Activated B cell treated with CpG ODN at 0.5 μM for 24 hours (primary cell): Measurements from ENCODE around the gene LINGO4. TPM values are rescaled to one million over a fixed set of nuclear protein-coding genes. Genes with fewer than 3 reads are reported as not detected.

ENCODE experiments used
- ATAC-seq: fragments of 200-7000 bp; cut with Tn5 transposase; one replicate; pipeline ENCODE4 v1.10.0; 2021; ENCODE audit warnings: low read depth, mild to moderate bottlenecking, moderate library complexity
- CTCF ChIA-PET: fragments of 350-600 bp; sonication (Branson Sonifier 250); formaldehyde crosslinking; loops from one replicate; lab custom pipeline; 2021; ENCODE audit warnings: antibody characterized with exemption; lab: Charles Lee
- POLR2A ChIA-PET: fragments of 350-600 bp; sonication (Branson Sonifier 250); formaldehyde crosslinking; loops from one replicate; lab custom pipeline; 2021; ENCODE audit warnings: antibody characterized with exemption; lab: Charles Lee
- DNase-seq: peaks from one replicate; pipeline ENCODE4 v3.0.0; 2022
- H3K27ac Mint-ChIP-seq: one replicate; pipeline ENCODE4 v1.8.0; 2020; ENCODE audit warnings: mixed read lengths
- H3K27me3 Mint-ChIP-seq: one replicate; pipeline ENCODE4 v1.8.0; 2021; ENCODE audit warnings: mixed read lengths
- H3K36me3 Mint-ChIP-seq: one replicate; pipeline ENCODE4 v1.8.0; 2021; ENCODE audit warnings: low read depth, mixed read lengths
- H3K4me1 Mint-ChIP-seq: one replicate; pipeline ENCODE4 v1.8.0; 2021; ENCODE audit warnings: mixed read lengths
- H3K4me3 Mint-ChIP-seq: one replicate; pipeline ENCODE4 v1.8.0; 2020; ENCODE audit warnings: mild to moderate bottlenecking, mixed read lengths
- H3K9me3 Mint-ChIP-seq: one replicate; pipeline ENCODE4 v1.8.0; 2020; ENCODE audit warnings: mixed read lengths
- CTCF ChIP-seq: fragments of 200-600 bp; IDR thresholded peaks from one replicate; pipeline ENCODE4 v1.8.0; 2022; ENCODE audit warnings: antibody characterized with exemption, mild to moderate bottlenecking
- intact Hi-C: fragments of 100-400 bp; cut with micrococcal nuclease; formaldehyde crosslinking; loops from one replicate; pipeline ENCODE4 v1.15.1; 2024
- total RNA-seq: library from RNA; stranded (reverse); gene quantifications from 2 replicates; pipeline ENCODE4 v1.2.3, GENCODE V29; 2022

The LINGO4 gene
- total RNA-seq, 1 donor from 2014 or later = not detected

- POLR2A ChIA-PET = no interaction called here
- intact Hi-C loops = no loop called here
- CTCF ChIA-PET = no interaction called here
- no peak for TF ChIP-seq CTCF
- Mint-ChIP-seq H3K4me1 (peaks cover 8% of the 10 kb centered on the region), H3K27ac (no peak overlapping the region), H3K4me3 (no peak overlapping the region), H3K27me3 (peaks cover 2% of the 10 kb centered on the region), H3K36me3 (no peaks in the 10 kb centered on the region), H3K9me3 (no peaks in the 10 kb centered on the region)
- DNase-seq = no peak
- no peak for ATAC-seq
Observed at GRCh38 chr1:151807131-151807530, 1.9 kb upstream of the LINGO4 start.

- Mint-ChIP-seq H3K4me3 (no peak overlapping the region), H3K36me3 (no peaks in the 10 kb centered on the region), H3K27ac (no peak overlapping the region), H3K27me3 (no peaks in the 10 kb centered on the region), H3K9me3 (no peaks in the 10 kb centered on the region), H3K4me1 (peaks cover 8% of the 10 kb centered on the region)
- intact Hi-C loops = no loop called here
- ChIA-PET POLR2A (no interaction called here), CTCF (no interaction called here)
- ATAC-seq (no peak), DNase-seq (no peak)
- TF ChIP-seq CTCF = no peak
Observed at GRCh38 chr1:151806170-151806569, 951 bp upstream of the LINGO4 start.

- peaks cover 8% of the 10 kb centered on the region for H3K4me1 Mint-ChIP-seq
- peaks cover 7% of the 10 kb centered on the region for H3K27me3 Mint-ChIP-seq
- H3K9me3 Mint-ChIP-seq = no peaks in the 10 kb centered on the region
- POLR2A ChIA-PET = interaction anchor here (0.6 kb wide), 1 partner anchor 344 kb away, joined by 3 read pairs; the partner anchor contains the start of gene POGZ
- intact Hi-C loops = no loop called here
- no peak overlapping the region for H3K4me3 Mint-ChIP-seq
- no peak for TF ChIP-seq CTCF
- H3K36me3 Mint-ChIP-seq = no peaks in the 10 kb centered on the region
- no peak for ATAC-seq
- DNase-seq = no peak
- no peak overlapping the region for H3K27ac Mint-ChIP-seq
- CTCF ChIA-PET = no interaction called here
Observed at GRCh38 chr1:151803915-151804314, 1.3 kb downstream of the LINGO4 start.

- POLR2A ChIA-PET = no interaction called here
- H3K27ac Mint-ChIP-seq = no peak overlapping the region
- intact Hi-C loops = no loop called here
Observed at GRCh38 chr1:151803164-151803563, 2.1 kb downstream of the LINGO4 start.

GRCh38 chr1:151802372-151802771 is 2.8 kb downstream of the LINGO4 start:
- Mint-ChIP-seq H3K9me3 (no peaks in the 10 kb centered on the region), H3K4me3 (no peak overlapping the region), H3K4me1 (peaks cover 8% of the 10 kb centered on the region), H3K36me3 (no peaks in the 10 kb centered on the region), H3K27ac (no peak overlapping the region), H3K27me3 (peaks cover 7% of the 10 kb centered on the region)
- intact Hi-C loops = no loop called here
- no peak for TF ChIP-seq CTCF
- CTCF ChIA-PET = no interaction called here
- no peak for ATAC-seq
- no peak for DNase-seq
- POLR2A ChIA-PET = interaction anchor here (0.6 kb wide), 1 partner anchor 501 kb away, joined by 7 read pairs; no protein-coding TSS in a partner anchor

More at GRCh38 chr1:151803164-151803563, 2.1 kb downstream of the LINGO4 start:
- CTCF ChIA-PET = no interaction called here
- ATAC-seq = no peak
- Mint-ChIP-seq H3K9me3 (no peaks in the 10 kb centered on the region), H3K27me3 (peaks cover 7% of the 10 kb centered on the region), H3K36me3 (no peaks in the 10 kb centered on the region), H3K4me3 (no peak overlapping the region), H3K4me1 (peaks cover 8% of the 10 kb centered on the region)
- no peak for TF ChIP-seq CTCF
- no peak for DNase-seq
